Erythroblast (primary cell): Measurements from ENCODE around the gene CHD2.

Experiments used
- GATA1 ChIP-seq: IDR thresholded peaks from 2 replicates; pipeline ENCODE4 v1.6.1; 2011; ENCODE audit warnings: low read depth, mild to moderate bottlenecking, control low read depth, low read length, moderate library complexity
- POLR2A ChIP-seq: IDR thresholded peaks from 2 replicates; pipeline ENCODE4 v1.6.1; 2011; ENCODE audit warnings: mild to moderate bottlenecking, low read length

GRCh38 chr15:92925454-92925853 lies 25.3 kb downstream of the CHD2 start:
- no peak for TF ChIP-seq POLR2A
- no peak for TF ChIP-seq GATA1
